CD14-positive monocyte (primary cell): ENCODE data around the gene ACKR4. TPM values are rescaled to one million over a fixed set of nuclear protein-coding genes. Genes with fewer than 3 reads are reported as not detected.

ENCODE experiments used
- DNase-seq, 3 donors: peaks; one replicate each; pipeline ENCODE4 v3.0.0-alpha.2; 2011 to 2022
- H2AFZ ChIP-seq: 2 replicates; pipeline ENCODE4 v1.6.0; 2012; ENCODE audit warnings: mild to moderate bottlenecking, low read depth, low read length, inconsistent platforms; ENCODE audit not compliant: insufficient read depth, poor library complexity, severe bottlenecking
- H3K27ac ChIP-seq, 2 donors: 1 replicate in 1 of 2; 2 replicates in 1 of 2; pipeline ENCODE4 v1.5.1; 2012 to 2013; ENCODE audit warnings: low read length in 2 of 2, control low read depth in 1 of 2, inconsistent platforms in 1 of 2, low read depth in 1 of 2, mild to moderate bottlenecking in 1 of 2
- H3K27me3 ChIP-seq, 2 donors: one replicate each; pipeline versions ENCODE4 v1.6.0 to v1.6.1; 2011 to 2013; ENCODE audit warnings: low read length in 2 of 2; ENCODE audit not compliant: control insufficient read depth in 2 of 2, insufficient read depth in 2 of 2
- H3K36me3 ChIP-seq, 2 donors: replicated peaks in 1 of 2; 1 replicate in 1 of 2; 2 replicates in 1 of 2; pipeline versions ENCODE4 v1.5.1 to v1.6.1; 2012 to 2013; ENCODE audit warnings: low read length in 2 of 2, control low read depth in 1 of 2, inconsistent platforms in 1 of 2, mild to moderate bottlenecking in 1 of 2; ENCODE audit not compliant: insufficient read depth in 2 of 2, control insufficient read depth in 1 of 2
- H3K4me1 ChIP-seq, 2 donors: 1 replicate in 1 of 2; 2 replicates in 1 of 2; pipeline versions ENCODE4 v1.5.1 to v1.6.1; 2012 to 2013; ENCODE audit warnings: low read length in 2 of 2, control low read depth in 1 of 2, inconsistent platforms in 1 of 2, mild to moderate bottlenecking in 1 of 2, moderate library complexity in 1 of 2; ENCODE audit not compliant: insufficient read depth in 2 of 2, control insufficient read depth in 1 of 2
- H3K4me2 ChIP-seq: replicated peaks from 2 replicates; pipeline ENCODE3; 2012; ENCODE audit warnings: low read length, moderate library complexity, mild to moderate bottlenecking; ENCODE audit not compliant: poor library complexity, severe bottlenecking; ENCODE audit errors: extremely low read depth
- H3K4me3 ChIP-seq, 3 experiments: fragments of 200-600 bp in 1 of 3; sonication (generic) in 1 of 3; replicated peaks in 1 of 3; 1 replicate in 2 of 3; 2 replicates in 1 of 3; pipeline ENCODE4 v1.5.1; 2011 to 2013; ENCODE audit warnings: low read length in 3 of 3, mild to moderate bottlenecking in 3 of 3, control low read depth in 2 of 3, low read depth in 2 of 3, inconsistent platforms in 1 of 3, moderate library complexity in 1 of 3
- H3K79me2 ChIP-seq: 2 replicates; pipeline ENCODE4 v1.6.0; 2012; ENCODE audit warnings: mild to moderate bottlenecking, control low read depth, inconsistent platforms, low read length, moderate library complexity; ENCODE audit not compliant: insufficient read depth
- H3K9ac ChIP-seq: 2 replicates; pipeline ENCODE4 v1.6.0; 2017; ENCODE audit warnings: low read length, mild to moderate bottlenecking; ENCODE audit not compliant: insufficient read depth, poor library complexity, severe bottlenecking
- H3K9me3 ChIP-seq, 2 donors: replicated peaks in 1 of 2; 1 replicate in 1 of 2; 2 replicates in 1 of 2; pipeline versions ENCODE4 v1.5.1 to v1.6.1; 2012 to 2013; ENCODE audit warnings: low read length in 2 of 2, control low read depth in 1 of 2; ENCODE audit not compliant: control insufficient read depth in 1 of 2, insufficient read depth in 1 of 2
- H4K20me1 ChIP-seq: 2 replicates; pipeline ENCODE4 v1.6.0; 2012; ENCODE audit warnings: mild to moderate bottlenecking, low read length, control low read depth, moderate library complexity; ENCODE audit not compliant: insufficient read depth
- H3K27ac Mint-ChIP-seq, 7 donors: one replicate each; pipeline ENCODE4 v1.8.0; 2020; ENCODE audit warnings: mild to moderate bottlenecking in 7 of 7, mixed read lengths in 7 of 7, moderate library complexity in 6 of 7, inconsistent platforms in 2 of 7
- H3K27me3 Mint-ChIP-seq, 3 donors: one replicate each; pipeline ENCODE4 v1.8.0; 2021 to 2022; ENCODE audit warnings: low read depth in 3 of 3, mild to moderate bottlenecking in 3 of 3, mixed read lengths in 3 of 3, moderate library complexity in 3 of 3, inconsistent platforms in 1 of 3
- H3K36me3 Mint-ChIP-seq, 2 donors: one replicate each; pipeline ENCODE4 v1.8.0; 2020; ENCODE audit warnings: mixed read lengths in 2 of 2, inconsistent platforms in 1 of 2, mild to moderate bottlenecking in 1 of 2
- H3K4me1 Mint-ChIP-seq: one replicate; pipeline ENCODE4 v1.8.0; 2020; ENCODE audit warnings: mild to moderate bottlenecking, mixed read lengths
- H3K4me3 Mint-ChIP-seq, 2 donors: one replicate each; pipeline ENCODE4 v1.8.0; 2020; ENCODE audit warnings: mild to moderate bottlenecking in 2 of 2, mixed read lengths in 2 of 2, moderate library complexity in 1 of 2
- H3K9me3 Mint-ChIP-seq, 7 donors: one replicate each; pipeline ENCODE4 v1.8.0; 2020 to 2022; ENCODE audit warnings: mixed read lengths in 7 of 7, mild to moderate bottlenecking in 6 of 7, moderate library complexity in 6 of 7, inconsistent platforms in 2 of 7
- intact Hi-C, 2 donors: fragments of 100-400 bp; cut with micrococcal nuclease; formaldehyde crosslinking; loops; one replicate each; pipeline versions ENCODE4 v1.15.0 to v1.15.1; 2023
- polyA plus RNA-seq, 3 donors: library from polyadenylated mRNA; depleted of rRNA in 1 of 3; unstranded in 2 of 3; stranded (reverse) in 1 of 3; fragments of 300-500 nt in 2 of 3; fragments of >200 nt in 1 of 3; fragmentation: Illumina TruSeq in 2 of 3; gene quantifications; 1 replicate in 2 of 3; 2 replicates in 1 of 3; pipeline ENCODE4 v1.2.3, GENCODE V29; 2012 to 2021
- TF ChIP-seq, protein P1 (sequence below): fragments of 200-600 bp; IDR thresholded peaks from one replicate; pipeline ENCODE4 v1.8.0; 2022; ENCODE audit warnings: antibody characterized with exemption, mild to moderate bottlenecking

The ACKR4 gene
- polyA plus RNA-seq, 3 donors, result 0.09 TPM; not detected in 2

DNA sequence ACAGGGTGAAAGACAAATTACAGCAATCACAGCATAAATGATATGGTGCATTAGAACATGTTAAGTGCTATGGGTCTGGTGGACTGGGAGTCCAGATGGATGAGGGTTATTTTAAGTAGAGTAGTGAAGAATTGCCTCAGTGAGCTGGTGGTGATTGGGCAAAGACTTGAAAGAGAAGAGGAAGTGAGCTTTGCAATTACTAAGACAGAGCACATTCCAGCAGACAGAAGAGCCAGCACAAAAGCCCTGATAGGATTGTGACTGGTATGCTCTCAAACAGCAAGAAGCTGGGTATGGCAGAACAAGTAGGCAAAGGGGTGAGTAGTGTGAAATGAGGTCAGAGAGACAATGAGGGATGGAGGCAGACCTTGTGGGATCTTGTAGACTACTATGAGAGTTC is 2.1 kb upstream of the ACKR4 start:
- no peak overlapping the region for H3K27ac ChIP-seq
- H3K36me3 ChIP-seq, result peaks cover 5 to 6% of the 10 kb centered on the region in 2 donors
- no peak overlapping the region for H3K9ac ChIP-seq
- peaks cover 4 to 6% of the 10 kb centered on the region in 2 donors for H3K4me1 ChIP-seq
- H4K20me1 ChIP-seq, result no peaks in the 10 kb centered on the region
- no peak overlapping the region for H3K4me2 ChIP-seq
- Mint-ChIP-seq H3K9me3 (peaks cover 0 to 4% (median 1%) of the 10 kb centered on the region in 7 donors), H3K27ac (peak overlapping the region in 3 of 7 donors; percentile 12 to 75 (median 72)), H3K4me1 (peaks cover 13% of the 10 kb centered on the region), H3K27me3 (peaks cover 0 to 4% (median 0%) of the 10 kb centered on the region in 3 donors), H3K4me3 (no peak overlapping the region), H3K36me3 (peaks cover 5 to 18% of the 10 kb centered on the region in 2 donors)
- no peaks in the 10 kb centered on the region for H3K9me3 ChIP-seq
- H3K27me3 ChIP-seq, result no peaks in the 10 kb centered on the region
- no peaks in the 10 kb centered on the region for H3K79me2 ChIP-seq
- peak; percentile 8 to 42 (median 26) for DNase-seq
- no peak overlapping the region for H3K4me3 ChIP-seq
- H2AFZ ChIP-seq, result no peak overlapping the region
- intact Hi-C loops, result no loop called here
- TF ChIP-seq, protein P1, sequence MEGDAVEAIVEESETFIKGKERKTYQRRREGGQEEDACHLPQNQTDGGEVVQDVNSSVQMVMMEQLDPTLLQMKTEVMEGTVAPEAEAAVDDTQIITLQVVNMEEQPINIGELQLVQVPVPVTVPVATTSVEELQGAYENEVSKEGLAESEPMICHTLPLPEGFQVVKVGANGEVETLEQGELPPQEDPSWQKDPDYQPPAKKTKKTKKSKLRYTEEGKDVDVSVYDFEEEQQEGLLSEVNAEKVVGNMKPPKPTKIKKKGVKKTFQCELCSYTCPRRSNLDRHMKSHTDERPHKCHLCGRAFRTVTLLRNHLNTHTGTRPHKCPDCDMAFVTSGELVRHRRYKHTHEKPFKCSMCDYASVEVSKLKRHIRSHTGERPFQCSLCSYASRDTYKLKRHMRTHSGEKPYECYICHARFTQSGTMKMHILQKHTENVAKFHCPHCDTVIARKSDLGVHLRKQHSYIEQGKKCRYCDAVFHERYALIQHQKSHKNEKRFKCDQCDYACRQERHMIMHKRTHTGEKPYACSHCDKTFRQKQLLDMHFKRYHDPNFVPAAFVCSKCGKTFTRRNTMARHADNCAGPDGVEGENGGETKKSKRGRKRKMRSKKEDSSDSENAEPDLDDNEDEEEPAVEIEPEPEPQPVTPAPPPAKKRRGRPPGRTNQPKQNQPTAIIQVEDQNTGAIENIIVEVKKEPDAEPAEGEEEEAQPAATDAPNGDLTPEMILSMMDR, result no peak

DNA sequence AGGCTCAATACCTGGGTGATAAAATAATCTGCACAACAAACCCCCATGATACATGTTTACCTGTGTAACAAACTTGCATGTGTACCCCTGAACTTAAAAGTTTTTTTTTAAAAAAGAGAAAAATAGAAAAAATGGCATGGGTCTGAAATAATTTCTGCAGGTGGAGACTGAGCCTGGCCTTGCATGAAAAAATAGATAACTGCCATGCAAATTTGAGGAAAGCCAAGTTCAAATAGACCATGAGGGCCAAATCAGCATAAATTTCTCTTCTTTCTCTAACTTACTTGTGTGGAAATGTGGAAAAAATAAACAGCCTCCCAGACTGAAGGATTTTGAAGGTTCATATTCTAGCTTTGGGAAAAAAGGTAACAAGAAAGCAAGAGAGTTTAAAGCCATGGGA is 744 bp upstream of the ACKR4 start:
- Histone ChIP-seq H3K4me1 (peaks cover 4 to 6% of the 10 kb centered on the region in 2 donors), H3K4me3 (no peak overlapping the region), H3K4me2 (no peak overlapping the region), H3K9ac (no peak overlapping the region), H3K36me3 (peaks cover 5 to 6% of the 10 kb centered on the region in 2 donors), H3K27ac (no peak overlapping the region), H3K27me3 (no peaks in the 10 kb centered on the region), H3K9me3 (no peaks in the 10 kb centered on the region), H4K20me1 (no peaks in the 10 kb centered on the region), H2AFZ (no peak overlapping the region), H3K79me2 (no peaks in the 10 kb centered on the region)
- DNase-seq, result no peak
- Mint-ChIP-seq H3K27me3 (peaks cover 0 to 4% (median 0%) of the 10 kb centered on the region in 3 donors), H3K27ac (no peak overlapping the region), H3K4me3 (no peak overlapping the region), H3K36me3 (peaks cover 5 to 13% of the 10 kb centered on the region in 2 donors), H3K9me3 (no peaks in the 10 kb centered on the region), H3K4me1 (peaks cover 13% of the 10 kb centered on the region)
- intact Hi-C loops, result no loop called here
- TF ChIP-seq, protein P1, result no peak
